NCI-H510A (cell line): ENCODE results near the gene STEAP3.
A peak's percentile ranks its signal among the peaks of the same experiment; 100 is the strongest.

Source experiments
- DNase-seq: peaks from one replicate; lab custom pipeline; 2025; lab: John Stamatoyannopoulos, UW

The STEAP3 gene

DNA sequence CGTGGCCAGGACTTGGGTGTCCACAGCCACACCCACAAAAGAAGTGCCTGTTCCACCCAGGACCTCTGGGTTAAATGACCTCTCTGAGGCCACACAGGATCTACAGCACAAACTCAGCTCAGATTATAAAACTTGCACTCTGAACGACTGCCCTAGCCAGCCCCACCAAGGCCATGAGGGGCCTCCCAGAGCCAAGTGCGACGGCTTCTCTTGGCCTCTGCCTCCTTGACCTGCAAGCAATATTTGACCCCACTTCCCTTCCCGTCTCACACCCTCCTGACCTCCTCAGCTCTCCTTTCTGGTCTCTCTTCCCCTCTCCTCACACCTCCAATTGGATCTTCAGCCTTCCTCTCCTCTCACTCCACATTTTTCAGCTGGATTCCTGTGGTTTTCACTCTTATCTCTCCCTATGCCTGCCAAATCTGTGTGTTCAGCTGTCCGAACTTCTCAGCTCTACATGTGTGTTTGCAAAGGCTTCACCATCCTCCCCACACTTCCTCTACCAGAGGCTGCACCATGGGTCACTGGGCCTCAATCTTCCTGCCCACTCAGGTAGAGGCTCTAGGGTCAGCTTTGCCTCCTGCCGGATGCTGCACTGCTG is 25.3 kb upstream of the STEAP3 start:
- no peak for DNase-seq

GRCh38 chr2:119201815-119202214 is 21.8 kb upstream of the STEAP3 start:
- no peak for DNase-seq

- no peak for DNase-seq
Observed at GRCh38 chr2:119202610-119203310, 20.9 kb upstream of the STEAP3 start.

- no peak for DNase-seq
Observed at GRCh38 chr2:119204525-119204924, 19.1 kb upstream of the STEAP3 start.

GRCh38 chr2:119205001-119205706 is 18.5 kb upstream of the STEAP3 start:
- DNase-seq = no peak

- no peak for DNase-seq
Observed at GRCh38 chr2:119206201-119206600, 17.4 kb upstream of the STEAP3 start.

GRCh38 chr2:119207447-119207846 is 16.2 kb upstream of the STEAP3 start:
- no peak for DNase-seq

DNA sequence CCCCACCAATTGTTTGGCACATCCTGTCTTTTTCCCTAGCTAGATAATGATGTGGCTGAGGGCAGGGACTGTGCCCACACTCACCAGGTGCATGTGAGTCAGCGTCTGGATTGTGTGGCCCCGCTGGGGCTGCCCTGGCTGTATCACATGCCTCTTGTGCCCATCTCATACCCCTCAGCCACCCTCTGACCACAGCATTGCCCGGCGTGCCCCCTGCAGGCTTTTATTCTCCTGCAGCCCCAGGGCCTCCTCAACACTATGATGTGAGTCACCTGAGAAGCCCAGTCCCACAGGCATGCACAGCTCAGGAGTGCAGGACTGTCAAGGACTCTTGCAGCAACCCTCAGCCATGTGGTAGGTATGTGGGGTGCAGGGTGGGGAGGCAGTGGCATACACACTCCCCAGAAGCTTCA is 14.8 kb upstream of the STEAP3 start:
- no peak for DNase-seq

GRCh38 chr2:119212139-119212800 is 11.4 kb upstream of the STEAP3 start:
- DNase-seq = no peak

DNA sequence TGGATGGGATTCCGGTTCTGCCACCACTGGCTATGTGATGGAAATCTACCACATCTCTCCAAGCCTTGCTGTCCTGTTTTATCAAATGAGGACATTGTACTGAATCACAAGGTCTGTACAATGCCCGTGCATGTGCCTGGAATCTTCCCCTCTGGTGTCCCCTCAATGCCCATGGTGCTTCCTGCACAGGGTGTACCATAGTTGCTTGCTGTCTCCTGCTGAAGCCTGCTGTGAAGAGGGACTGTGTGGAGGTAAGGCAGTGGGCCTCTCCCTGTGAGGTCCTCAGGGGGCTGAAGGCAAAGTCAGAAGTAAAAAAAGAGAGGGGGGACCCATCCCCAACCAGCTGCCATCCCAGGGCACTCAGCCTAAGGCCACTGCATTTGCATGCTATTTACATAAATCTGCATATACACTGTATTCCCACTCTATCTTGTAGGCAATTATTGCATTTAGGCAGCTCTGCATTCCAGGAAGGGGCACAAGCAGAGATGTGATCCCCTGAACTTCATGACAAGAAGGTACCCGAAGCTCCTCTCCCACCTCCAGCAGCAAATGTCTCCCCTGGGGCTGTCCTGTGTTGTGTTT is 9.1 kb upstream of the STEAP3 start:
- DNase-seq = no peak

DNA sequence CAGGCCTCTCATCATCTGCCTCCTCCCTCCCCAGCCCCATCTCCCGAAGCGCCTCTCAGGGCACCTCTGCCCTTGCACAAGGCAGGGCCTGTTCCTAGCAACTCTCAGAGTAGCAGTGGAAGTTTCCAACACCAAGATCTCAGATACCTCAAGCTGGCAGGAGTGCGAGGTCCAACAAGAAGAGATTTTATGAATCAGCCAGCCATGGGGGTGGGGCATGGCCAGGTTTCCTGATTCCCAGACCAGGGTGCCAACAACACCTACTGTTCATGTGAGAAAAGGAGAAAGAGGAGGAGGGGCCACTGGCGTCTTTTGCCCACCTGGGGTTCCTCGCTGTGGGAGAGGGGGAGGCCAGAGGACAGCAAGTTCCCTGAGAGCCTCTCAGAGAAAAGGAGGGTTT is 6.6 kb upstream of the STEAP3 start:
- no peak for DNase-seq

DNA sequence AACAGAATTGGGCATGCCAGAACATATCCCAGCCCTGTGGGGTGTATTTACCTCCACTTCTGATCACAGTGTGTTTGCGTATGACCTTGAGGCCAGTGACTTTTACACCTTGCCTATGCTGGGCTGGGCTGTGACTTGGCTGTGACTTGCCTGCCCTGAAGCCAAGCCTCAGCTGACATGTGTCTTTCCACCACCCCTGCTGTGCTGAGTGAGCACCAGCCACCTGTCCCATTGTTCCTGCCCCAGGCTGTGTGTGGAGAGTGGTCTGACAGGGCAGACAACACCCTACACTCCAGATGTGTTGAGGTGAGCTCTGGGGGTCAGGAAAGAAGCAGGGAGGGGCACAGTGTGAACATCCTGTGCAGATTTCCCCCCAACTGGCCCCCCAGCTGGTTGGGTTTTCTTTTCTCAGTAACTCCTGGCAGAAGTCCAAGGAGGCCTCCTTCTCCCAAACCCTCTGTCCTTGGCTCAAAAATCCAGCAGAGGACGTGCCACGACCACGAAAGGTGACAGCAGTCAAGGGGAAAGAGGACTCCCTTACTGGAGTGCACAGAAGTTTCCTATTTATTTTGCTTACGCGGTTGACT is 5.1 kb upstream of the STEAP3 start:
- DNase-seq = peak; percentile 76

- DNase-seq = no peak
Observed at GRCh38 chr2:119219873-119220272, 3.8 kb upstream of the STEAP3 start.

DNA sequence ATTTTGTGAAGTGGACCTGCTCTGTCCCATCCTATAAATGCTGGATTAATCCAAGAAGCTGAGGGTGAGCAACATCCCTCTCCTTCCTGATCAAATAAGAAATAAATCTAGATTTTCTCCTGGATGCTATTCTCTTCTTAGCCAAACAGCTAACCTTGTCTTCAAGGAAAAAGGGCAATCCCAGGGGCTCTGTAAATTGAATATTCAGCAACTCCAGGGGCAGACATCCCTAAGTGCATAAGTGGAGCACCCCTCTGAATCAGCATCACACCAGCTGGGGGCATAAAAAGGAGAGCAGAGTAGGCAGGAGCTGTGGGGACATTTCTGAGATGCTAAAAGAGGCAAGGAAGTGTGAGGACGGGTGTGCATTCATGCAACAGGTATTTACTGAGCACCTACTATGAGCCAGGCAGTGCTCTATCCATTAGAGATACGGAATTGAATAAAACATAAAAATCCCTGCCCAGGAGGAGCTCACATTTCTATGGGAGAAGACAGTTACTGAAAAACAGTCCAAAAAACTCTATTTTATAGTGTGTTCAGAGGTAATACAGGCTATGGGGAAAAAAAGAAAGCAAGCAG is 2.8 kb upstream of the STEAP3 start:
- no peak for DNase-seq

DNA sequence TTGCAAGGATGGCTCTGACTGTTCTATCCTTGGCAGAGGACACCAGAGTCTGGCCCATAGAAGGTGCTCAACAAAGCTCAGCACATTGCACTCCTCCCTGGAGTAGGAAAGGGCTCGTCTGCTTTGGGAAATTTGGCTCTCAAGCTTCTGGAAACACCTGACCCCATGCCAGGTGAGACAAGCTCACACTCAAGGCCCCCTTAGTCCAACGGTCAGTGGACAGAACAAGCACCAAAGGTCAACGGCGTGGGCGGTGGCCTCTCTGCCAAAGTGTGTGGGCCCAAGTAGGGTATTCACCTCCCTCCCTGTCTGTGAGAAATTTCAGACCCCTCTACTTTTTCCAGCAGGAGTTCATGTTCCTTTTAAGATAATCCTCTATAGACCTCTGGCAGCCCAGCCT is 2.0 kb upstream of the STEAP3 start:
- no peak for DNase-seq

- DNase-seq = no peak
Observed at GRCh38 chr2:119222213-119222612, 1.4 kb upstream of the STEAP3 start.

DNA sequence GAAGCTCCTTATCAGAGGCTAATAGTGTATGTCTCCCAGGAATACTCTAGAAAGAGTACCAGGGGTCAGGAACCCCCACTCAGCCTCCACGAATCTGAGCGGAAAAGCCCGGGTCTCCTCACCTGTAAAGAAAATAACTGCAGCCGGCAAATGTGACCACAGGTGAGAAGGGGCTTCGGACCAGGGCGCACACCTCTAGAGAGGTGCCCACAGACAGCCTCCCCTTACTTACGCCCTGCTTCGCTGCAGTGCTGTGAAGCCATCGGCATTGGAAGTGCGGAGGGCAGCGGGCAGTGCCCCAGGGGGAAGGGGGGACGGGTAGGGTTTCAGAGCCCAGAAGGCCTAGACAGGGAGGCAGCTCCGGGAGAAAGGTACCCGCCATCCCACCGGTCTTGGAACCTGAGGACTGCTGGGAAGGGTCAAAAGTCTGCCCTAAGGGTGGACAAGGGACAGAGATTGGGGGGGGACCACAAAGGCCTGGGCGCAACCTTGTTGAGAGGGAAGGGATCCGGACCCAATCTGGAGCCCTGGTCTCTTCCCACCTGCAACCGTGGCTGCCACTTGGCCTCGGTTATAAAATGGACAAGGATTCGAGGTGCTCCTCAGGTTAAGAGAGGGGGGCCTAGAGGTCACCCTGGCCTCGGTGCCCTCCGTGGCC is 642 bp upstream of the STEAP3 start:
- no peak for DNase-seq

- no peak for DNase-seq
Observed at GRCh38 chr2:119224391-119225104, 914 bp downstream of the STEAP3 start.

DNA sequence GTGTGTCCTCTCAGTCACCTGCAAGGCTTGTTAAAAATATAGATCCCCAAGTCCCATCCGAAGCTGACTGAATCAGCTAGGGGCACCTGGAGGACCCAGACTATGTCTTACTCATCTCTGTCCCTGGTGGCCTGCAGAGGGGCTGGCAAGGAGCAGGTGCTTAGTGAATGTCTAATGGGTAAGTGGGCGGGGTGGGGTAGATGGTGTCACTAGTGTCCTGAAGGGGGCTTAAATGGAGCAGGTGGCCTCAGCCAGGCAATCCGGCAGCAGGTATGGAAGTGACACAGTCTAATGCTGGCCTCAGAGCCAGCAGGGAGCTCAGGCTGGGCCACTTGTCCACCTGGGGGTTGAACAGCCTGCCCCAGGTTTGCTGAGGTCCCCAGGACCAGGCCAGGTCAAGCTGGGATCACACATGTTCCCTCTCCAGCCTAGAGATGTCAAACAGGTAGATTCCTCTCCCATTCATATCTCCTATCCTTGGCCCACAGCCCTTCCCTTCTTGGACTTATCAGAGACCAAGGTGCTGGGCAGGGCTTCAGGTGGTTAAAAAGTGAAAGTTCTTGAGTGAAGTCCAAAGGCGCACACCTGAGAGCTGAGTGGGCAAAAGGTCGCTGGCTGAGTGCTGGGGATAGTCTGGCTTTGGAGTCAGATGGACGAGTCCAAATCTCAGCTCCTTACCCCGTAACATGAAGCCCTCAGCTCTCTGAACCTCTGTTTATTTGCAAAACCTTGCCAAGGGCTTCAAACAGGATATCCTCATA is 1.7 kb downstream of the STEAP3 start:
- DNase-seq = peak; percentile 49

- DNase-seq = no peak
Observed at GRCh38 chr2:119225926-119226325, 2.3 kb downstream of the STEAP3 start.
